NB4 (cell line): ENCODE measurements around the gene CUL1.
A peak's percentile ranks its signal among the peaks of the same experiment; 100 is the strongest.

ENCODE experiments used
- DNase-seq: peaks from one replicate; pipeline ENCODE4 v3.0.0; 2010; ENCODE audit warnings: low read depth
- H3K4me3 ChIP-seq: one replicate; pipeline ENCODE4 v1.5.1; 2011; ENCODE audit warnings: mild to moderate bottlenecking, low read depth, low read length, moderate library complexity
- MYC ChIP-seq: IDR thresholded peaks from 2 replicates; pipeline ENCODE4 v1.6.1; 2011; ENCODE audit warnings: low read depth, low read length
- POLR2A ChIP-seq: IDR thresholded peaks from 2 replicates; pipeline ENCODE4 v1.6.1; 2011; ENCODE audit warnings: mild to moderate bottlenecking; ENCODE audit not compliant: insufficient read length; ENCODE audit errors: extremely low read depth
- TF ChIP-seq, protein P1 (sequence below): IDR thresholded peaks from one replicate; pipeline ENCODE4 v1.5.1; 2012; ENCODE audit warnings: low read depth, low read length
- TF ChIP-seq, protein P2 (sequence below): IDR thresholded peaks from 2 replicates; pipeline ENCODE4 v1.6.1; 2011; ENCODE audit warnings: low read depth, low read length

The CUL1 gene

DNA sequence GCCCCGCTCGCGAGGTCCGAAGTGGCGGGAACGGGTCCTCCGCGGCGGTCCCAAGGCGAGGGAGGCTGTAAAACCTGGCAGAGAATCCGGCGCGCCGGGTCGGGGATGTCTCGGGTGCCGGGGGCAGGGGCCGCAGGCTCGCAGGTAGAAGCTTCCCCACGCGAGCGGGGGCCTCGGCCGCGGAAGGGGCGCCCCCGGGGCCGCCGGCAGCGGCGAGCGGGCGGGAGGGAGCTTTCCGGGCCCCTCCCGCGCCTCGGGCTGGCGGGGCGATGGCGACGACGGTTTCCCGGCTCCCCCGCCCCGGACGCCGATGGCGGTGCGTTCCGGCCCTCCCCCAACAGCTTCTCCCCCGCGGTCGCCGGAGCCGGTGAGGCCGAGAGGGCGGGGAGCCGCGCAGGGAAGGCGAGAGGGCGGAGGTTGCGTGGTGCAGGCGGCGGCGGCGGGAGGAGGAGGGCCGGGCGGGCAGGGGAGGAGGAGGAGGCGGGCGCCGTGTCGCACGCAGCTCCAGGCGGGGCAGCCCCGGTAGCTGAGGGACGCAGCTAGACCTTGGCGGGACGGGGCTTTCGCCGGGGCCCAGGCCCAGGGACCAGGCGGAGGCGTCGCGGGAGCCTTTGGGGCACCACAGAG, at the start of gene CUL1:
TSS of gene CUL1 (plus strand) at position 507 of the 627 bp plus-strand sequence. CDS start 31,220 bp downstream, outside the sequence.
- TF ChIP-seq, protein P1, sequence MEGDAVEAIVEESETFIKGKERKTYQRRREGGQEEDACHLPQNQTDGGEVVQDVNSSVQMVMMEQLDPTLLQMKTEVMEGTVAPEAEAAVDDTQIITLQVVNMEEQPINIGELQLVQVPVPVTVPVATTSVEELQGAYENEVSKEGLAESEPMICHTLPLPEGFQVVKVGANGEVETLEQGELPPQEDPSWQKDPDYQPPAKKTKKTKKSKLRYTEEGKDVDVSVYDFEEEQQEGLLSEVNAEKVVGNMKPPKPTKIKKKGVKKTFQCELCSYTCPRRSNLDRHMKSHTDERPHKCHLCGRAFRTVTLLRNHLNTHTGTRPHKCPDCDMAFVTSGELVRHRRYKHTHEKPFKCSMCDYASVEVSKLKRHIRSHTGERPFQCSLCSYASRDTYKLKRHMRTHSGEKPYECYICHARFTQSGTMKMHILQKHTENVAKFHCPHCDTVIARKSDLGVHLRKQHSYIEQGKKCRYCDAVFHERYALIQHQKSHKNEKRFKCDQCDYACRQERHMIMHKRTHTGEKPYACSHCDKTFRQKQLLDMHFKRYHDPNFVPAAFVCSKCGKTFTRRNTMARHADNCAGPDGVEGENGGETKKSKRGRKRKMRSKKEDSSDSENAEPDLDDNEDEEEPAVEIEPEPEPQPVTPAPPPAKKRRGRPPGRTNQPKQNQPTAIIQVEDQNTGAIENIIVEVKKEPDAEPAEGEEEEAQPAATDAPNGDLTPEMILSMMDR, result no peak
- TF ChIP-seq MYC (peak; percentile 32; the same call in 1 of the 2 replicates), POLR2A (peak; percentile 56)
- TF ChIP-seq, protein P2, sequence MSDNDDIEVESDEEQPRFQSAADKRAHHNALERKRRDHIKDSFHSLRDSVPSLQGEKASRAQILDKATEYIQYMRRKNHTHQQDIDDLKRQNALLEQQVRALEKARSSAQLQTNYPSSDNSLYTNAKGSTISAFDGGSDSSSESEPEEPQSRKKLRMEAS, result 0 out of 2 replicates have a peak, but pooled peaks have one; percentile 17
- H3K4me3 ChIP-seq, result peak within 1 kb of the TSS; percentile 75
- peak; percentile 93 for DNase-seq

DNA sequence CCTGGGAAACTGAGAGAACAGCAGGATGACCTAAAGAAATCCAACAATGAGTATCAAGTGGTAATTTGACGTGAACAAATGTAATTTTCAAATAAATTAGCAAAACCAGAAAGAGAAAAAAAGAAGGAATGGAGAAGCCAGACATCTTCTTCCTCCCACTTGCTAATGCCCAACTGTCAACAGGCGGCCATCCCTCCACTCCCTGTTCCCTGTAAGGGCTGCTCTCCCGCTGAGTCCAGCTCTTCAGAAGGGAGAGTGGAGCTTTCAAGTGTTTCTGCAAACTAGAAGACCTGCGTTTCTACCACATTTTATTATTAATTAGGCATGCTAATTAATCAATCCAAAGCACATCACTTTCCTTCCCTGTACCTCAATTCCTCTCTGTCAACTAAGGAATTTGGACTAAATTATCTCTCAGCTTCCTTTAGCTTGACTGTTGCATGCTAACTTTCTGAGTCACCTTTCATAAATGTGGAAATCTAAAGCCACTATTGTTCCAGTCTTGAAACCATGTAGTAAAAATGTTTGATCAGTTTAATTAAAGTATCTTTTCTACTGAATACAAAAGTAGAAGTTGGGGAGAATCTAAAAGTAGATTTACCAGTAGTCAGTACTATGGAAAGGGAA, 48.4 kb upstream of the CUL1 start:
- DNase-seq, result no peak
- no peak for TF ChIP-seq POLR2A
- TF ChIP-seq, protein P1, result no peak
- TF ChIP-seq MYC, result no peak
- TF ChIP-seq, protein P2, result no peak
- no peak overlapping the region for H3K4me3 ChIP-seq

DNA sequence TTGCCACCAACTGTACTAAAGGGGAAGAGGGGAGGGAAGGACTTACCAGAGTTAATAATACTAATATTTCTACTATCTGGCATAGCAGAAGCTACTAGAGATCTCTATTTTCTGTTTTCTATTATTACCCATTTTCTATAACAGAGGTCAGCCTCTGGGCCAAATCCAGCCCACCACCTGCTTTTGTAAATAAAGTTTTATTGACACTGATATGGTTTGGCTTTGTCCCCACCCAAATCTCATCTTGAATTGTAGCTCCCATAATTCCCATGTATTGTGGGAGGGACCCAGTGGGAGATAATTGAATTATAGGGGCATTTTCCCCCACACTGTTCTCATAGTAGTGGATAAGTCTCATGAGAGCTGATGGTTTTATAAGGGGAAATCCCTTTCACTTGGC, 45.9 kb upstream of the CUL1 start:
- no peak overlapping the region for H3K4me3 ChIP-seq
- no peak for TF ChIP-seq POLR2A
- TF ChIP-seq, protein P1, result no peak
- no peak for TF ChIP-seq MYC
- TF ChIP-seq, protein P2, result no peak
- DNase-seq, result no peak

DNA sequence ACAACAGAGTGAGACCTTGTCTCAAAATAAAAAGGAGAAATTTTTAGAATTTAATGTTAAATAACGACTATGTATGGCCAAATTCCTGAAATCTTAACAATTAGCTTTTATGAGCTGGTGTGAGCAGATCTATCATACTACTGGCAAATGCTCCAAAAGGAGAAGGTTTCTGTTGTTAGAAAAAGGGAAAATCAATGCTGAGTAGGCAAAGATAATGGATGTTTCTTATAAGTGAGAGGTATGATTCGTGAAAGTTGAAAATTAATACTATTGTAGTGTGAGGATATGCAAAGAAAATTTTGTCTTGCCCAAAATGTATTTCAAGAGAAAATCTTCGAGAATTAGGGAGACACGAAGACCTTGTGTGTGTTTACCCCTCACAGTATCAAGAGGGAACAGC, 40.8 kb upstream of the CUL1 start:
- TF ChIP-seq POLR2A, result no peak
- TF ChIP-seq, protein P1, result no peak
- TF ChIP-seq, protein P2, result no peak
- no peak for TF ChIP-seq MYC
- H3K4me3 ChIP-seq, result no peak overlapping the region
- no peak for DNase-seq

DNA sequence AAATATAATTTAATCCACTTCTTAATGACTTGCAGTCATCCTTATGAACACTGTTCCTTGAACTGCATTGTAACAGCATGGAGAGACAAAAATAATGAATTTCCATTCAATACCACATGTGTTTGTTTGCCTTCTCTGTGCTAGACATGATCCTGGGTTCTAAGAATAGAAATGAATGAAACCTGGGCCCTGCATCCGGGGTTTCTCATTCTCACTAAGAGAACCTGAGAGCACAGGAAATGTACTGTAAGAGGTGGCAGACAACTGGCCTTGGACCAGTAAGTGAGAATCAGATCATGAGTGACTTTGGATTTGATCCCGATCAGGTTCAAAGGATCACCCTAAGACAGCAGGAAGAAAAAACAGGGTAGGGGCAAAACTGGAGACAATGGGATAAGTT, 37.2 kb upstream of the CUL1 start:
- H3K4me3 ChIP-seq, result no peak overlapping the region
- no peak for DNase-seq
- no peak for TF ChIP-seq MYC
- TF ChIP-seq, protein P2, result no peak
- TF ChIP-seq, protein P1, result no peak
- TF ChIP-seq POLR2A, result no peak
